Heart left ventricle (tissue), 13 donors: ENCODE data around the gene CGB1.

Experiments
- POLR2A ChIP-seq, 2 donors: fragments of 450-650 bp; IDR thresholded peaks; one replicate each; pipeline ENCODE4 v1.6.1; 2017; ENCODE audit warnings: antibody characterized with exemption in 2 of 2, mild to moderate bottlenecking in 2 of 2, moderate library complexity in 2 of 2
- TF ChIP-seq, protein P1 (sequence below), 12 donors: fragments of 200-600 bp; sonication (generic) in 4 of 12; IDR thresholded peaks; one replicate each; pipeline versions ENCODE4 v1.5.0 to v1.8.0; 2018 to 2022; ENCODE audit warnings: antibody characterized with exemption in 12 of 12, mild to moderate bottlenecking in 5 of 12
- donor health status: ischemic (EF 13 %, LVEDD 7.1; RV severe dilation, severe dysfunction).
- donor health status: DM: no; HTN: yes; CAD: no.
- donor health status: DM: no; HTN: no; CAD: no.
- donor health status: ischemic (EF 25% LVEDD 6.9; RV normal size, moderate dysfunction).
- donor health status: ischemic (EF 25% LVEDD 5.7; RV mildly dilated, moderate dysfunction).
- donor health status: ischemic (EF 35%, LVEDD 5.7; RV mildly dilated, moderate dysfunction).
- donor health status: nonischemic (EF 11% LVEDD 7.7; RV severe dilation, severe dysfunction).
- donor health status: DM: yes; HTN: yes; CAD: no.
- donor health status: PGD.
- donor health status: ischemic (EF 29% LVEDD 5.4; RV normal size, mild dysfunction).
- donor health status: nonischemic (EF 23%, LVEDD 6.1; RV moderate dilation, normal function).

DNA sequence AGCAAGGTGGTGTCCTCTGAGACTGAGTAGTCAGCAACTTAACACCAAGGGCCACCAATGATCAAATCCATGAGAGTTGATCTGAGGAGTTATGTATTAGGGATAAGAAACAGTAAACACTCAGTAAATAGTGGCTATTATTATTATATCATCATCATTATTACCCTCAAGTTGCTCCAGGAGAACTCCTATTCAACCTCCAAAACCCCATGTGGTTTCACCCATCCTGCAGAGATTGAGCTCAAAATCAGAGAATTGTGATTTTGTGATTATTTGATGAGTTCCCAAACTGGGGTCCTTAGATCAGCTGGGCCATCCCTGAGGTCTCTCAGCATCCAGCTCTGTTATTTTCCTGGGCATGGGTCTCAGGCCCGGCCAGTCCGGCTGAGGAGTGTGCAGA, 24.3 kb upstream of the CGB1 start:
- no peak for TF ChIP-seq POLR2A (IDR thresholded peaks at IDR 0.05)
- TF ChIP-seq, protein P1, sequence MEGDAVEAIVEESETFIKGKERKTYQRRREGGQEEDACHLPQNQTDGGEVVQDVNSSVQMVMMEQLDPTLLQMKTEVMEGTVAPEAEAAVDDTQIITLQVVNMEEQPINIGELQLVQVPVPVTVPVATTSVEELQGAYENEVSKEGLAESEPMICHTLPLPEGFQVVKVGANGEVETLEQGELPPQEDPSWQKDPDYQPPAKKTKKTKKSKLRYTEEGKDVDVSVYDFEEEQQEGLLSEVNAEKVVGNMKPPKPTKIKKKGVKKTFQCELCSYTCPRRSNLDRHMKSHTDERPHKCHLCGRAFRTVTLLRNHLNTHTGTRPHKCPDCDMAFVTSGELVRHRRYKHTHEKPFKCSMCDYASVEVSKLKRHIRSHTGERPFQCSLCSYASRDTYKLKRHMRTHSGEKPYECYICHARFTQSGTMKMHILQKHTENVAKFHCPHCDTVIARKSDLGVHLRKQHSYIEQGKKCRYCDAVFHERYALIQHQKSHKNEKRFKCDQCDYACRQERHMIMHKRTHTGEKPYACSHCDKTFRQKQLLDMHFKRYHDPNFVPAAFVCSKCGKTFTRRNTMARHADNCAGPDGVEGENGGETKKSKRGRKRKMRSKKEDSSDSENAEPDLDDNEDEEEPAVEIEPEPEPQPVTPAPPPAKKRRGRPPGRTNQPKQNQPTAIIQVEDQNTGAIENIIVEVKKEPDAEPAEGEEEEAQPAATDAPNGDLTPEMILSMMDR (IDR thresholded peaks at IDR 0.05): no peak
